ENCODE data around the gene DHX8.

DHX8 gene

DNA sequence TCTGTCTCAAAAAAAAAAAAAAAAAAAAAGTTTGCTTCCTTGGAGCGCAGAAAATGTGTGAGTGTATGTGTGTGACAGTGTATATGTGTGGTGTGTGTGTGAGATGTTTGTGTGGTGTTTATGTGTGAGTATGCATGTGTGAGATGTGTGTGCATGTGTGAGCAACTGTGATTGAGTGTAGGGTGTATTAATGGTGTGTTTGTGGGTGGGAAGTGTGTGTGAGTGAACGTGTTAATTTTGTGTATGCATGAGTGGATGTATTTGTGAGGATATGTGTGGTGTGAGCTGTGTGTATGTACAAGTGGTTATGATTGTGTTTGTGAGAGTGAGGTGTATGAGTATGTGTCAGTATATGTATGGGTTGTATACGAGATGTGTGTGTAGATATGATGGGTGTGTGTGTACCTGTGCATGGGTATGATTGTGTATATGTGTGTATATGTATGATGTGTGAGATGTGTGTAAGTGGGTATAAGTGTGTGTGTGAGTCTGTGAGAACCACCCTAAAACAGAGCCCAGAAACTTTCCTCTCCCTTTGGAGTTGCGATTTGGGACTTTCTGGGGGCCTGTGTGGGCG, 84.8 kb downstream of the DHX8 start:
- Histone ChIP-seq H3K27me3 (ENCODE audit: insufficient read depth, poor library complexity, severe bottlenecking) (peaks cover 2% of the 10 kb centered on the region), H3K4me3 (replicated peaks; ENCODE audit: insufficient read depth, low read length) (no peak overlapping the region), H3K27ac (replicated peaks) (no peak overlapping the region)
- TF ChIP-seq SPI1 (IDR thresholded peaks at IDR 0.05; ENCODE audit: borderline replicate concordance, low read depth): no peak
- TF ChIP-seq, protein P1, sequence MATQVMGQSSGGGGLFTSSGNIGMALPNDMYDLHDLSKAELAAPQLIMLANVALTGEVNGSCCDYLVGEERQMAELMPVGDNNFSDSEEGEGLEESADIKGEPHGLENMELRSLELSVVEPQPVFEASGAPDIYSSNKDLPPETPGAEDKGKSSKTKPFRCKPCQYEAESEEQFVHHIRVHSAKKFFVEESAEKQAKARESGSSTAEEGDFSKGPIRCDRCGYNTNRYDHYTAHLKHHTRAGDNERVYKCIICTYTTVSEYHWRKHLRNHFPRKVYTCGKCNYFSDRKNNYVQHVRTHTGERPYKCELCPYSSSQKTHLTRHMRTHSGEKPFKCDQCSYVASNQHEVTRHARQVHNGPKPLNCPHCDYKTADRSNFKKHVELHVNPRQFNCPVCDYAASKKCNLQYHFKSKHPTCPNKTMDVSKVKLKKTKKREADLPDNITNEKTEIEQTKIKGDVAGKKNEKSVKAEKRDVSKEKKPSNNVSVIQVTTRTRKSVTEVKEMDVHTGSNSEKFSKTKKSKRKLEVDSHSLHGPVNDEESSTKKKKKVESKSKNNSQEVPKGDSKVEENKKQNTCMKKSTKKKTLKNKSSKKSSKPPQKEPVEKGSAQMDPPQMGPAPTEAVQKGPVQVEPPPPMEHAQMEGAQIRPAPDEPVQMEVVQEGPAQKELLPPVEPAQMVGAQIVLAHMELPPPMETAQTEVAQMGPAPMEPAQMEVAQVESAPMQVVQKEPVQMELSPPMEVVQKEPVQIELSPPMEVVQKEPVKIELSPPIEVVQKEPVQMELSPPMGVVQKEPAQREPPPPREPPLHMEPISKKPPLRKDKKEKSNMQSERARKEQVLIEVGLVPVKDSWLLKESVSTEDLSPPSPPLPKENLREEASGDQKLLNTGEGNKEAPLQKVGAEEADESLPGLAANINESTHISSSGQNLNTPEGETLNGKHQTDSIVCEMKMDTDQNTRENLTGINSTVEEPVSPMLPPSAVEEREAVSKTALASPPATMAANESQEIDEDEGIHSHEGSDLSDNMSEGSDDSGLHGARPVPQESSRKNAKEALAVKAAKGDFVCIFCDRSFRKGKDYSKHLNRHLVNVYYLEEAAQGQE (IDR thresholded peaks at IDR 0.05; ENCODE audit: insufficient replicate concordance, low read depth): no peak
- TF ChIP-seq, protein P2, sequence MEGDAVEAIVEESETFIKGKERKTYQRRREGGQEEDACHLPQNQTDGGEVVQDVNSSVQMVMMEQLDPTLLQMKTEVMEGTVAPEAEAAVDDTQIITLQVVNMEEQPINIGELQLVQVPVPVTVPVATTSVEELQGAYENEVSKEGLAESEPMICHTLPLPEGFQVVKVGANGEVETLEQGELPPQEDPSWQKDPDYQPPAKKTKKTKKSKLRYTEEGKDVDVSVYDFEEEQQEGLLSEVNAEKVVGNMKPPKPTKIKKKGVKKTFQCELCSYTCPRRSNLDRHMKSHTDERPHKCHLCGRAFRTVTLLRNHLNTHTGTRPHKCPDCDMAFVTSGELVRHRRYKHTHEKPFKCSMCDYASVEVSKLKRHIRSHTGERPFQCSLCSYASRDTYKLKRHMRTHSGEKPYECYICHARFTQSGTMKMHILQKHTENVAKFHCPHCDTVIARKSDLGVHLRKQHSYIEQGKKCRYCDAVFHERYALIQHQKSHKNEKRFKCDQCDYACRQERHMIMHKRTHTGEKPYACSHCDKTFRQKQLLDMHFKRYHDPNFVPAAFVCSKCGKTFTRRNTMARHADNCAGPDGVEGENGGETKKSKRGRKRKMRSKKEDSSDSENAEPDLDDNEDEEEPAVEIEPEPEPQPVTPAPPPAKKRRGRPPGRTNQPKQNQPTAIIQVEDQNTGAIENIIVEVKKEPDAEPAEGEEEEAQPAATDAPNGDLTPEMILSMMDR (IDR thresholded peaks at IDR 0.05; ENCODE audit: insufficient read depth, low read length): no peak
- TF ChIP-seq GABPA (IDR thresholded peaks at IDR 0.05; ENCODE audit: low read depth): no peak
- TF ChIP-seq POLR2AphosphoS5 (IDR thresholded peaks at IDR 0.05; ENCODE audit: low read depth): no peak
- no peak for DNase-seq (ENCODE audit: low read depth in 1 of 2, low spot score in 1 of 2)

DNA sequence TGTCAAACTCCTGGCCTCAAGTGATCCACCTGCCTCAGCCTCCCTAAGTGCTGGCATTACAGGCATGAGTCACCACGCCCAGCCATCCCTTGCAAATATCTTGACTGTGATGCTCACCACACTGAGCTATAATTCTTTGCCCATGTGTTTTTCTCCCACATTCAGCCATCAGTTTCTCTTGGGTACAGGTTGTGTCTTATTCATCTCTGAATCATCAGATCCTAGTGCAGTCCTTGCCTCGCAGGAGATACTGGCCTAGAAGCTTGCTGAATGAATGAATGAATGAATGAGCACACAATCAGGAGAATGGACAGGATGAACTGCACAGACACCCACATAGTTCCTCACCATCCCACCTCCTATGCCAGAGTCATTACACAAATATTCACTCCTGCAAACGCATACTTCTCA, 86.7 kb downstream of the DHX8 start:
- TF ChIP-seq SPI1 (IDR thresholded peaks at IDR 0.05; ENCODE audit: borderline replicate concordance, low read depth): no peak
- no peak for TF ChIP-seq POLR2AphosphoS5 (IDR thresholded peaks at IDR 0.05; ENCODE audit: low read depth)
- TF ChIP-seq, protein P2 (IDR thresholded peaks at IDR 0.05; ENCODE audit: insufficient read depth, low read length): no peak
- no peak for TF ChIP-seq GABPA (IDR thresholded peaks at IDR 0.05; ENCODE audit: low read depth)
- TF ChIP-seq, protein P1 (IDR thresholded peaks at IDR 0.05; ENCODE audit: insufficient replicate concordance, low read depth): no peak
- no peak for DNase-seq (ENCODE audit: low read depth in 1 of 2, low spot score in 1 of 2)
- Histone ChIP-seq H3K27ac (replicated peaks) (no peak overlapping the region), H3K4me3 (replicated peaks; ENCODE audit: insufficient read depth, low read length) (no peak overlapping the region), H3K27me3 (ENCODE audit: insufficient read depth, poor library complexity, severe bottlenecking) (no peaks in the 10 kb centered on the region)

DNA sequence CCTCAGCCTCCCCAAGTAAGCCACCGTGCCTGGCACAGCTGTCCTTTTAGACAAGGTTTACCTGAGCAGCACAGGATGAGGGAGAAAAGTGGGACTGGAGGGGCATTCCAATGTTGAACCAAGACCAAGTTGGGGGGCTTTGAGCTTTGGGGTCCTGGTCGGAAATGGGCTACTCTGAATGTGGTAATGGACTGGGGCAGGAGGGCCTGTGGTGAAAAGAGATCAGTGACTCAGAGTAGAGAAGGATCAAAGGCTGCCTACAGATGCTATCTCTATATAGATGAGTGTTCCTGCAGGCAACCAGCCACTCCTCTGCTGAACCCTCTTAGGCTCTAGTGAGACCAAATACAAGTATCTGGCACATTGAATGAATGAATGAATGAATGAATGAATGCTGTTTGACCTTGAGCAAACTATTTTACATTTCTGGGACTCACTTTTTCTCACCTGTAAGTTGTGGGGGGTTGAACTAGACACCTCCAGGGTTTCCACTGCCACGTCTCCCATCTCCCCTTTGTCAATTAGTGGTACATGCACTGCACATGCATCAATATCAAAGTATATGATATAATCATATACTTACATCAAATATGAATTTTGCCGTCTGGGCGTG, 88.7 kb downstream of the DHX8 start:
- no peaks in the 10 kb centered on the region for H3K27me3 ChIP-seq (ENCODE audit: insufficient read depth, poor library complexity, severe bottlenecking)
- no peak overlapping the region for H3K27ac ChIP-seq (replicated peaks)
- no peak for TF ChIP-seq GABPA (IDR thresholded peaks at IDR 0.05; ENCODE audit: low read depth)
- TF ChIP-seq, protein P1 (IDR thresholded peaks at IDR 0.05; ENCODE audit: insufficient replicate concordance, low read depth): no peak
- no peak for TF ChIP-seq POLR2AphosphoS5 (IDR thresholded peaks at IDR 0.05; ENCODE audit: low read depth)
- TF ChIP-seq, protein P2 (IDR thresholded peaks at IDR 0.05; ENCODE audit: insufficient read depth, low read length): no peak
- no peak for TF ChIP-seq SPI1 (IDR thresholded peaks at IDR 0.05; ENCODE audit: borderline replicate concordance, low read depth)
- DNase-seq (ENCODE audit: low read depth in 1 of 2, low spot score in 1 of 2): no peak
- no peak overlapping the region for H3K4me3 ChIP-seq (replicated peaks; ENCODE audit: insufficient read depth, low read length)
